ENCODE data around the gene TPCN1.

DNA sequence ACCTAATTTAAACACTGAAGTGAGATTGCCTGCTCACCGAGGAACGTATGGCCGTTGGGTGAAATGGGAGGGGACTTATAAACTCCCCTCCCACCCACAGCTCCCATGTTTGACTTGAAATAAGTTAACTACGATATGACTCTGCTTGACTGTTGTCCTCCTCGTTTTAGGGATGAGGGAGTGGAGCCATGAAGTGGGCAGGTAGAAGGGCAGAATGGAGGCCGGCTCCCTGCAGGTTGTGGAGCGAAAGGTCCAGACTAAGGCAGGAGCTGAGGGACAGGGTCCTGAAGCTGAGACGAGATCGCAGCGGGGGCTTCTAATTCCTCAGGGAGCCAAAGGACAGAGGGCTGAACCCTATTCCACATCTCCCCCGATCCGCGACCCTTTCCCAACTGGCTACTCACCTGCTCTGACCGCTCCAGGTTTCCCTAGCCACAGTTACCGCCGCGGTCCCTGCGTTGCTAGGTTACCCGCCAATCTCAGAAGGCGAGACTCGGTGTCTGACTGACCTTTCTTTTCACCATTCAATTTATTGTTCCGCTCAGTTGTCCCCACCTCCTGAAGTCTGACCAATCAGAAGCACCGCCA is 577 bp upstream of the TPCN1 start:
- TF ChIP-seq, protein P1, sequence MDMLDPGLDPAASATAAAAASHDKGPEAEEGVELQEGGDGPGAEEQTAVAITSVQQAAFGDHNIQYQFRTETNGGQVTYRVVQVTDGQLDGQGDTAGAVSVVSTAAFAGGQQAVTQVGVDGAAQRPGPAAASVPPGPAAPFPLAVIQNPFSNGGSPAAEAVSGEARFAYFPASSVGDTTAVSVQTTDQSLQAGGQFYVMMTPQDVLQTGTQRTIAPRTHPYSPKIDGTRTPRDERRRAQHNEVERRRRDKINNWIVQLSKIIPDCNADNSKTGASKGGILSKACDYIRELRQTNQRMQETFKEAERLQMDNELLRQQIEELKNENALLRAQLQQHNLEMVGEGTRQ (IDR thresholded peaks at IDR 0.05; ENCODE audit: low read length) = no peak
- TF ChIP-seq CTCF (IDR thresholded peaks at IDR 0.05; ENCODE audit: control extremely low read depth in 1 of 3, insufficient read depth in 1 of 3, low read depth in 1 of 3, low read length in 3 of 3) (no peak), POLR2A (IDR thresholded peaks at IDR 0.05; ENCODE audit: control extremely low read depth in 1 of 2, low read depth in 2 of 2, low read length in 2 of 2) (no peak; a peak in 1 of 3 replicates), ZNF274 (IDR thresholded peaks at IDR 0.05; ENCODE audit: borderline replicate concordance, extremely low read depth, low read length) (no peak), EP300 (IDR thresholded peaks at IDR 0.05; ENCODE audit: borderline replicate concordance in 1 of 2, low read depth in 2 of 2, low read length in 2 of 2) (no peak), EZH2 (IDR thresholded peaks at IDR 0.05; ENCODE audit: low read depth, low read length, severe bottlenecking) (no peak)
- TF ChIP-seq, protein P2, sequence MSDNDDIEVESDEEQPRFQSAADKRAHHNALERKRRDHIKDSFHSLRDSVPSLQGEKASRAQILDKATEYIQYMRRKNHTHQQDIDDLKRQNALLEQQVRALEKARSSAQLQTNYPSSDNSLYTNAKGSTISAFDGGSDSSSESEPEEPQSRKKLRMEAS (IDR thresholded peaks at IDR 0.05) = no peak

All from H1 (cell line).